ENCODE measurements around the gene TMCC3. TPM values are rescaled to one million over a fixed set of nuclear protein-coding genes. Genes with fewer than 3 reads are reported as not detected.

The TMCC3 gene
- polyA plus RNA-seq, 1 donor (not counting 4 experiments of a cell fraction or from before 2014, with no cell fraction given), result 18.9 TPM

DNA sequence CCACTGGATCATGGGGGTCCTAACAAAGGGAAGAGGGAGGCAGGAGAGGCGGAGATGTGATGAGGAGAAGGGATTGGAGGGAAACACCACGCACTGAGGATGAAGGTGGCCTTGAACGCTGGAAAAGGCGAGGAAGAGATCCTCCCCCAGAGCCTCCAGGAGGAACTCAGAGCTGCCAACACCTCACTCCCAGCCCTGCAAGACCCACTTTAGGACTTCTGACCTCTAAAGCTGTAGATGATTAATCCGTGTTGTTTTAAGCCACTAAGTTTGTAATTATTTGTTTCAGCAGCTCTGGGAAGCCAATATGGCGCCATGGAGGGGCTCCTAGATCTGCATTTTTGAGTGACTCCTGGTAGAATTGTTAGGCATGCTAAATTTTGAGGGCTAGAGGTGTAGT is 116.1 kb downstream of the TMCC3 start:
- H3K9me1 ChIP-seq (ENCODE audit: control insufficient read depth, extremely low read depth, insufficient read depth, low read length), result no peaks in the 10 kb centered on the region
- H3K4me2 ChIP-seq (ENCODE audit: control insufficient read depth, extremely low read depth, insufficient read depth, low read depth, low read length), result no peak overlapping the region
- H2AFZ ChIP-seq (ENCODE audit: control insufficient read depth, low read length), result no peak overlapping the region
- no peaks in the 10 kb centered on the region for H3K27me3 ChIP-seq (ENCODE audit: control insufficient read depth, extremely low read depth, insufficient read depth, low read length)
- H3K27ac ChIP-seq (ENCODE audit: control insufficient read depth, insufficient read depth, low read length), result no peak overlapping the region
- no peak for DNase-seq (ENCODE audit: low read depth, low spot score)
- dilution Hi-C loops (cut with MboI; ENCODE audit: extremely low pct_ligation_motif_present, low sequenced_read_pairs), result no loop called here
- no peaks in the 10 kb centered on the region for H3K9me3 ChIP-seq (ENCODE audit: control insufficient read depth, low read depth, low read length)
- no peaks in the 10 kb centered on the region for H3K36me3 ChIP-seq (ENCODE audit: control insufficient read depth in 2 of 2, extremely low read depth in 1 of 2, insufficient read depth in 2 of 2, low read length in 2 of 2)
- H3K79me2 ChIP-seq (ENCODE audit: control insufficient read depth, insufficient read depth, low read length), result no peaks in the 10 kb centered on the region
- no peak overlapping the region for H3K9ac ChIP-seq (ENCODE audit: control insufficient read depth, extremely low read depth, insufficient read depth, low read length)
- no peaks in the 10 kb centered on the region for H4K20me1 ChIP-seq (ENCODE audit: control insufficient read depth, extremely low read depth, insufficient read depth, low read length)
- TF ChIP-seq, protein P1, sequence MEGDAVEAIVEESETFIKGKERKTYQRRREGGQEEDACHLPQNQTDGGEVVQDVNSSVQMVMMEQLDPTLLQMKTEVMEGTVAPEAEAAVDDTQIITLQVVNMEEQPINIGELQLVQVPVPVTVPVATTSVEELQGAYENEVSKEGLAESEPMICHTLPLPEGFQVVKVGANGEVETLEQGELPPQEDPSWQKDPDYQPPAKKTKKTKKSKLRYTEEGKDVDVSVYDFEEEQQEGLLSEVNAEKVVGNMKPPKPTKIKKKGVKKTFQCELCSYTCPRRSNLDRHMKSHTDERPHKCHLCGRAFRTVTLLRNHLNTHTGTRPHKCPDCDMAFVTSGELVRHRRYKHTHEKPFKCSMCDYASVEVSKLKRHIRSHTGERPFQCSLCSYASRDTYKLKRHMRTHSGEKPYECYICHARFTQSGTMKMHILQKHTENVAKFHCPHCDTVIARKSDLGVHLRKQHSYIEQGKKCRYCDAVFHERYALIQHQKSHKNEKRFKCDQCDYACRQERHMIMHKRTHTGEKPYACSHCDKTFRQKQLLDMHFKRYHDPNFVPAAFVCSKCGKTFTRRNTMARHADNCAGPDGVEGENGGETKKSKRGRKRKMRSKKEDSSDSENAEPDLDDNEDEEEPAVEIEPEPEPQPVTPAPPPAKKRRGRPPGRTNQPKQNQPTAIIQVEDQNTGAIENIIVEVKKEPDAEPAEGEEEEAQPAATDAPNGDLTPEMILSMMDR (optimal IDR thresholded peaks at IDR 0.05 in 1 of 3, IDR thresholded peaks at IDR 0.05 in 1 of 3, conservative IDR thresholded peaks at IDR 0.05 in 1 of 3; ENCODE audit: extremely low read depth in 1 of 3, insufficient read depth in 2 of 3, low read length in 3 of 3), result no peak
- TF ChIP-seq EZH2 (IDR thresholded peaks at IDR 0.05; ENCODE audit: low read length), result no peak
- no peak overlapping the region for H3K4me3 ChIP-seq (ENCODE audit: control insufficient read depth in 2 of 3, extremely low read depth in 1 of 3, insufficient read depth in 2 of 3, low read depth in 1 of 3, low read length in 3 of 3)
- no peaks in the 10 kb centered on the region for H3K4me1 ChIP-seq (ENCODE audit: control insufficient read depth, extremely low read depth, insufficient read depth, low read length)
- FAIRE-seq, result no peak

DNA sequence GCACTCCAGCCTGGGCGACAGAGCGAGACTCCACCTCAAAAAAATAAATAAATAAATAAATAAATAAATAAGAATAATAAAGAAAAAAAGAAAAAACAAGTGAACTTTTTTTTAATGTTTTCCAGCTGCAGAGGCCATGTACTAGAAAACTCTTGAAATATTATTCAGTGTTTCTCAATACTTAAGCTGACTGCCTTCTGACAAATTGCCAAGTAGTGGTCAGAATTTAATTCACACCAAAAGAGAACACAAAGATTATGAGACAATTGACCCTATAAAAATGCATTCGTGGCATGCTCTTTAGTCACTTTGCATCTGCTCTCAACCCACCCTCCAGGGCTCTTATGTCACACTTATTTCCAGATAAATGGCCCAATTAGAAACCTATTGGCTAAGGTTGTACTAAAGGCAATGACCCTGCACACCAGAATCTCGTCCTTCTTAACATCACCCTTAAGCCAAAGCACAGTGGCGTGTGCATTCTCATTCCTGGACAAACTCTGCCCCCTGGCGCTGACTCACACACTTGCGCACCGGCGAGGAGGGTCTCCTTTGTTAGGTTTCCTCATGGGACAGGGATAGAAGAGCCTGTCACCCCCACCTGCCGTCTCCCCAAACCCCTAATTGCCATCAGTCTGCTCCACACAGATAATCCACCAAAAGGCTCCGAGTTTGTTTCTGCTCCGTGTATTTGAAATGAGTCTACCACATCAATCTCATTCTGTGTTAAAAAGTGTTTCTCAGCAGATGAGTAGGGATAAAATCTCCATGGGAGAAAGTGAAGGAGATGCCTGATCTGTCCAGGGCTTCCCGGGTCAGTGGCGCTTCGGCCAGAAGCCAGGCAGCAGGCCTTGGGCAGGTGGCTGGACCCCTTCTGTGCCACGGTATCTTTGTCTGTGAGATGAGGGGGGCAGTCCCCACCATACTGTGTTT is 117.6 kb downstream of the TMCC3 start:
- Histone ChIP-seq H3K79me2 (ENCODE audit: control insufficient read depth, insufficient read depth, low read length) (no peaks in the 10 kb centered on the region), H3K4me2 (ENCODE audit: control insufficient read depth, extremely low read depth, insufficient read depth, low read depth, low read length) (no peak overlapping the region), H3K27me3 (ENCODE audit: control insufficient read depth, extremely low read depth, insufficient read depth, low read length) (no peaks in the 10 kb centered on the region), H2AFZ (ENCODE audit: control insufficient read depth, low read length) (no peak overlapping the region), H3K9me1 (ENCODE audit: control insufficient read depth, extremely low read depth, insufficient read depth, low read length) (no peaks in the 10 kb centered on the region), H3K27ac (ENCODE audit: control insufficient read depth, insufficient read depth, low read length) (no peak overlapping the region), H4K20me1 (ENCODE audit: control insufficient read depth, extremely low read depth, insufficient read depth, low read length) (no peaks in the 10 kb centered on the region), H3K9ac (ENCODE audit: control insufficient read depth, extremely low read depth, insufficient read depth, low read length) (no peak overlapping the region), H3K4me3 (ENCODE audit: control insufficient read depth in 2 of 3, extremely low read depth in 1 of 3, insufficient read depth in 2 of 3, low read depth in 1 of 3, low read length in 3 of 3) (no peak overlapping the region), H3K36me3 (ENCODE audit: control insufficient read depth in 2 of 2, extremely low read depth in 1 of 2, insufficient read depth in 2 of 2, low read length in 2 of 2) (no peaks in the 10 kb centered on the region), H3K4me1 (ENCODE audit: control insufficient read depth, extremely low read depth, insufficient read depth, low read length) (no peaks in the 10 kb centered on the region), H3K9me3 (ENCODE audit: control insufficient read depth, low read depth, low read length) (no peaks in the 10 kb centered on the region)
- TF ChIP-seq EZH2 (IDR thresholded peaks at IDR 0.05; ENCODE audit: low read length), result no peak
- TF ChIP-seq, protein P1 (optimal IDR thresholded peaks at IDR 0.05 in 1 of 3, IDR thresholded peaks at IDR 0.05 in 1 of 3, conservative IDR thresholded peaks at IDR 0.05 in 1 of 3; ENCODE audit: extremely low read depth in 1 of 3, insufficient read depth in 2 of 3, low read length in 3 of 3), result peak; percentile 66 to 96 (median 80)
- DNase-seq (ENCODE audit: low read depth, low spot score), result no peak
- FAIRE-seq, result peak; percentile 75
- dilution Hi-C loops (cut with MboI; ENCODE audit: extremely low pct_ligation_motif_present, low sequenced_read_pairs), result no loop called here

All from keratinocyte (primary cell).